Esophagus muscularis mucosa (tissue), 4 donors: ENCODE results near the gene ZBTB4.

Source experiments
- CTCF ChIP-seq, 3 experiments: fragments of 200-600 bp in 2 of 3; fragments of 450-650 bp in 1 of 3; sonication (generic) in 2 of 3; IDR thresholded peaks; one replicate each; pipeline ENCODE4 v1.5.1; 2017 to 2019; ENCODE audit warnings: antibody characterized with exemption in 3 of 3, mild to moderate bottlenecking in 2 of 3, moderate library complexity in 1 of 3
- EP300 ChIP-seq: sonication (generic); formaldehyde crosslinking; IDR thresholded peaks from one replicate; pipeline ENCODE4 v1.6.1; 2017; ENCODE audit warnings: antibody characterized with exemption
- POLR2A ChIP-seq: fragments of 450-650 bp; IDR thresholded peaks from one replicate; pipeline ENCODE4 v1.6.1; 2017; ENCODE audit warnings: antibody characterized with exemption, moderate library complexity, mild to moderate bottlenecking, low read depth
- POLR2AphosphoS5 ChIP-seq, 2 donors: sonication (generic); formaldehyde crosslinking; IDR thresholded peaks; one replicate each; pipeline ENCODE4 v1.6.1; 2017; ENCODE audit warnings: antibody characterized with exemption in 2 of 2

GRCh38 chr17:7419819-7420610, 59.4 kb downstream of the ZBTB4 start, which contains the start of gene SPEM1:
- TF ChIP-seq POLR2A = no peak
- TF ChIP-seq CTCF (IDR thresholded peaks at IDR 0.05) = no peak
- no peak for TF ChIP-seq POLR2AphosphoS5 (IDR thresholded peaks at IDR 0.05)
- TF ChIP-seq EP300 = no peak
